ENCODE data around the gene SPP1. TPM values are rescaled to one million over a fixed set of nuclear protein-coding genes. Genes with fewer than 3 reads are reported as not detected.

The SPP1 gene
- total and polyA plus RNA-seq, 10 of the 15 experiments (the other 5 are each of a cell fraction or from before 2014, with no cell fraction given): 0.05 to 1.1 (median 0.39) TPM; not detected in 6

GRCh38 chr4:88007304-88008121 lies 32.0 kb downstream of the SPP1 start, which contains the start of gene PKD2 (continued):
- TF ChIP-seq ATF7 (IDR thresholded peaks at IDR 0.05; ENCODE audit: low read depth) (no peak), ZNF384 (IDR thresholded peaks at IDR 0.05; ENCODE audit: borderline replicate concordance, low read depth, low read length) (no peak), DPF2 (IDR thresholded peaks at IDR 0.05) (peak; percentile 26; the same call in 1 of the 2 replicates), EED (IDR thresholded peaks at IDR 0.05; ENCODE audit: low read depth) (0 out of 2 replicates have a peak, but pooled peaks have one; percentile 37), YY1 (IDR thresholded peaks at IDR 0.05; ENCODE audit: low read depth, low read length) (peak; percentile 84), RUNX3 (IDR thresholded peaks at IDR 0.05; ENCODE audit: low read length) (0 out of 2 replicates have a peak, but pooled peaks have one; percentile 19), IKZF2 (IDR thresholded peaks at IDR 0.05) (peak in 1 of 2 experiments; percentile 18; a peak in 1 of 4 replicates), POLR2AphosphoS2 (IDR thresholded peaks at IDR 0.05; ENCODE audit: low read depth, low read length) (no peak), ZBTB40 (IDR thresholded peaks at IDR 0.05; ENCODE audit: borderline replicate concordance) (no peak), MTA2 (IDR thresholded peaks at IDR 0.05; ENCODE audit: low read depth) (no peak), NR2F1 (conservative IDR thresholded peaks at IDR 0.05) (0 out of 2 replicates have a peak, but pooled peaks have one; percentile 27), STAT3 (IDR thresholded peaks at IDR 0.05; ENCODE audit: low read depth, low read length) (no peak), SIN3A (IDR thresholded peaks at IDR 0.05; ENCODE audit: low read depth, low read length) (no peak), SRF (IDR thresholded peaks at IDR 0.05; ENCODE audit: low read depth in 2 of 2, low read length in 2 of 2) (no peak), POU2F2 (IDR thresholded peaks at IDR 0.05; ENCODE audit: borderline replicate concordance, low read depth, low read length) (no peak), EGR1 (IDR thresholded peaks at IDR 0.05; ENCODE audit: borderline replicate concordance in 1 of 2, low read depth in 2 of 2, low read length in 2 of 2) (peak in 1 of 2 experiments; percentile 76; a peak in 2 of 3 replicates), TAF1 (IDR thresholded peaks at IDR 0.05; ENCODE audit: borderline replicate concordance, low read depth, low read length) (no peak), MEF2A (IDR thresholded peaks at IDR 0.05; ENCODE audit: insufficient read depth, low read depth, low read length) (no peak), FOXK2 (IDR thresholded peaks at IDR 0.05) (no peak)
- TF ChIP-seq, protein P1, sequence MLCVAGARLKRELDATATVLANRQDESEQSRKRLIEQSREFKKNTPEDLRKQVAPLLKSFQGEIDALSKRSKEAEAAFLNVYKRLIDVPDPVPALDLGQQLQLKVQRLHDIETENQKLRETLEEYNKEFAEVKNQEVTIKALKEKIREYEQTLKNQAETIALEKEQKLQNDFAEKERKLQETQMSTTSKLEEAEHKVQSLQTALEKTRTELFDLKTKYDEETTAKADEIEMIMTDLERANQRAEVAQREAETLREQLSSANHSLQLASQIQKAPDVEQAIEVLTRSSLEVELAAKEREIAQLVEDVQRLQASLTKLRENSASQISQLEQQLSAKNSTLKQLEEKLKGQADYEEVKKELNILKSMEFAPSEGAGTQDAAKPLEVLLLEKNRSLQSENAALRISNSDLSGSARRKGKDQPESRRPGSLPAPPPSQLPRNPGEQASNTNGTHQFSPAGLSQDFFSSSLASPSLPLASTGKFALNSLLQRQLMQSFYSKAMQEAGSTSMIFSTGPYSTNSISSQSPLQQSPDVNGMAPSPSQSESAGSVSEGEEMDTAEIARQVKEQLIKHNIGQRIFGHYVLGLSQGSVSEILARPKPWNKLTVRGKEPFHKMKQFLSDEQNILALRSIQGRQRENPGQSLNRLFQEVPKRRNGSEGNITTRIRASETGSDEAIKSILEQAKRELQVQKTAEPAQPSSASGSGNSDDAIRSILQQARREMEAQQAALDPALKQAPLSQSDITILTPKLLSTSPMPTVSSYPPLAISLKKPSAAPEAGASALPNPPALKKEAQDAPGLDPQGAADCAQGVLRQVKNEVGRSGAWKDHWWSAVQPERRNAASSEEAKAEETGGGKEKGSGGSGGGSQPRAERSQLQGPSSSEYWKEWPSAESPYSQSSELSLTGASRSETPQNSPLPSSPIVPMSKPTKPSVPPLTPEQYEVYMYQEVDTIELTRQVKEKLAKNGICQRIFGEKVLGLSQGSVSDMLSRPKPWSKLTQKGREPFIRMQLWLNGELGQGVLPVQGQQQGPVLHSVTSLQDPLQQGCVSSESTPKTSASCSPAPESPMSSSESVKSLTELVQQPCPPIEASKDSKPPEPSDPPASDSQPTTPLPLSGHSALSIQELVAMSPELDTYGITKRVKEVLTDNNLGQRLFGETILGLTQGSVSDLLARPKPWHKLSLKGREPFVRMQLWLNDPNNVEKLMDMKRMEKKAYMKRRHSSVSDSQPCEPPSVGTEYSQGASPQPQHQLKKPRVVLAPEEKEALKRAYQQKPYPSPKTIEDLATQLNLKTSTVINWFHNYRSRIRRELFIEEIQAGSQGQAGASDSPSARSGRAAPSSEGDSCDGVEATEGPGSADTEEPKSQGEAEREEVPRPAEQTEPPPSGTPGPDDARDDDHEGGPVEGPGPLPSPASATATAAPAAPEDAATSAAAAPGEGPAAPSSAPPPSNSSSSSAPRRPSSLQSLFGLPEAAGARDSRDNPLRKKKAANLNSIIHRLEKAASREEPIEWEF (IDR thresholded peaks at IDR 0.05; ENCODE audit: insufficient replicate concordance, low read depth, low read length): no peak

Measured in GM12878 (cell line).